ENCODE measurements around the gene DDX21.

GRCh38 chr10:69004821-69005220 lies 48.9 kb downstream of the DDX21 start:
- TF ChIP-seq CTCF (conservative IDR thresholded peaks at IDR 0.05) (peak; percentile 84), EZH2 (IDR thresholded peaks at IDR 0.05; ENCODE audit: low read depth) (no peak)
